GM13976 (cell line): ENCODE results near the gene RAPGEF1.

Source experiments
- DNase-seq: peaks from one replicate; pipeline ENCODE4 v3.0.0; 2012; ENCODE audit warnings: low spot score
- CTCF ChIP-seq: IDR thresholded peaks from 2 replicates; pipeline ENCODE4 v1.5.1; 2012; ENCODE audit warnings: borderline replicate concordance, mild to moderate bottlenecking; ENCODE audit not compliant: insufficient read depth; ENCODE audit errors: extremely low read depth, missing control alignments, control extremely low read depth
- in situ Hi-C: fragments of 300-500 bp; cut with MboI; formaldehyde crosslinking; loops from one replicate; pipeline ENCODE4 v1.12.0; 2022; ENCODE audit warnings: low sequenced_read_pairs, mixed read lengths, inconsistent platforms; ENCODE audit not compliant: unreplicated experiment

Gene RAPGEF1

DNA sequence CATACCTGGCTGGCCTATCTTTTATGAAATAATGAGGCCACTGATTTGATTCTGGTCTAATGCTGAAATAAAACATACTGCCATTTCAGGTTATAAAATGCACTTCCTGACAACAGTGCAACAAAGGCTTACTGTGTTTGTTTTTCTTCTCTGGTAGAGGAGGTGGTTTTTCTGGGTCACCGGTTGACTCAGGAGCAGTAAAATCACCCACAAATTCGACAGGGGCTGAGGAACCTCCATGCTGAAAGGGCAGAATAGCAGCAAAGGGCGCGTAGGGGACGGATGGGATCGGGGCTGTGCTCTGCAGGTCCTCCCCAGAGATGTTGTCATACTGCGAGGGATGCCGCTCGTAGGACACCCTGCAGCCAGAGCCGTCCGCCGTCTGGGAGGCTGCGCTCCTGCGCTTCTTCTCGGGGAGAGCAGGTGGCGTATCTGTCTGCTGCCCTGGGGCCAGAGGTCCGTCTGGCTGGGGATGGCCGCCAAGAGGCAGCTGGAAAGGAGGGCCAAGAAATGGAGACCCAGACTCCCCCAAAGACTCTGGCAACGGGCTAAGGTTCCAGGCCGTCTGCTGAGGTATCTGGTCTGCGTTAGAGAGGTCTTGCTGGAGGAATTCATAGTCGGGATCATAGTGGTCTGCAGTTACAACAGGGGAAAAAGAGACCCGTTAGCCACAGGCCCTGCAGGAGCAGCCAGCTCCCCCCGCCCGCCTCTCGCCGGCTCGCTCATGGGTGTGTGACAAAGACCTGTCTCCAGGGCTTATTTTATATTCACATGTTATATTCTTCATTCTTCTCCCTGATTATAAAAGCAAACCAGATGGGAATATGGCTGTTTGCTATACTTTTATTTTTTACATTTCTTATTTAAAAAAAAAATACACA, 113.8 kb downstream of the RAPGEF1 start:
- DNase-seq: no peak
- in situ Hi-C loops: no loop called here
- TF ChIP-seq CTCF: no peak

- in situ Hi-C loops: no loop called here
- TF ChIP-seq CTCF: no peak
- no peak for DNase-seq
Observed at GRCh38 chr9:131625508-131625787, 114.4 kb downstream of the RAPGEF1 start.

GRCh38 chr9:131624636-131625507, 115.0 kb downstream of the RAPGEF1 start:
- in situ Hi-C loops: no loop called here
- no peak for DNase-seq
- no peak for TF ChIP-seq CTCF

GRCh38 chr9:131623655-131624330, 116.1 kb downstream of the RAPGEF1 start:
- in situ Hi-C loops: no loop called here
- TF ChIP-seq CTCF: no peak
- DNase-seq: no peak

DNA sequence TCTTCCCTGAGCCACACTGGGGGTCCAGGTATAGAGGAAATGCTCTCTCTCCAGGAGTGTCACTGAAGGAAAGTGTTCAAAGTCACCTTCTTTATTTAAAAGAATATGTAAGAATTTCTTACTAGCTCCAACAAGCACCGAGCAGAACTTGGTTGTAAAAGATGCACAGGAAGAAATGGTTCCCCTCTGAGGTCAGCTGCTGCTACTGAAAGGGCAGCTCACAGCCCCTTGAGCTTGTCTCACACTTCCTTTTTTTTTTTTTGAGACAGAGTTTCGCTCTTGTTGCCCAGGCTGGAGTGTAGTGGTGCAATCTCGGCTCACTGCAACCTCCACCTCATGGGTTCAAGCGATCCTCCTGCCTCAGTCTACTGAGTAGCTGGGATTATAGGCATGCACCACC, 117.4 kb downstream of the RAPGEF1 start:
- in situ Hi-C loops: no loop called here
- DNase-seq: peak; percentile 63
- no peak for TF ChIP-seq CTCF

DNA sequence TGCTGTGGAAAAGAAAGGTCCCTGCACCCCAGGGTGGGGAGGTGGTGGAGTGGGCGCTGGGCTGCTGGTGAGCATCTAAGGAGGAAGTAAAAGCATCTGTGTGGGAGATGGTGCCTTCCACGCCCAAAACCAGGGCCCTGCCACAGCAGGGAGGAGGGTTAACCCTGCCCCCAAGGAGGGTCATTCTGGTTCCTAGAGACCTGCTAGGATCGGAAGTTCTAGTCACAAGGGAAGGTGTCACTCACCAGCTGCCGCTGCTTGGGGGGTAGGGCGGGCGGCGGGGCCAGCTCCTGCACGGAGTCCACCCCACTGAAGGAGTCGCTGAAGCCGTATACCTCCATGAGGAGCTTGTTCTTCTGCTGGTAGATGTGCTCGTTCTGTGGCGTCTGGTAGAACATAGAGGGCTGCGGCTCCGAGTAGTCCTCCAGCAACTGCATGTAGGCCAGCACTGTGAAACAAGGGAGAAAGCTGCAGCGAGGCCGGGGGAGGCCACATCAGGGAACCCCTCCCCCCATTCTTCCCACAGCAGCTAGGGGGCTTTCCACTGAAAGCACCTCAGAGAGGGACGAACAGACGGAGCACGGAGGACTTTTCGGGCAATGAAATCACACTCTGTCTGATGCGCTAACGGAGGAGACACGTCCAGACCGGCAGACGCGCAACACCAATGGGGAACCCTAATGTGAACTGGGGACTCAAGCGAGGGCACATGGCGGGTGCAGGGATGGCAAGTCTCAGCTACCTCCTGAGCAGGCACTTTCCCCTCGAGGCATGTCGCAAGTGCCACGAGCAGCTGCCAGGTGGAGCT, 118.1 kb downstream of the RAPGEF1 start:
- peak; percentile 75 for DNase-seq
- no peak for TF ChIP-seq CTCF
- in situ Hi-C loops: no loop called here
